IPS-15b (cell line): Measurements from ENCODE around the gene TTC13.

ENCODE experiments used
- H3K27me3 ChIP-seq: one replicate; pipeline ENCODE4 v1.6.1; 2013; ENCODE audit warnings: low read length; ENCODE audit not compliant: control insufficient read depth, insufficient read depth
- H3K36me3 ChIP-seq: one replicate; pipeline ENCODE4 v1.6.1; 2013; ENCODE audit warnings: low read length; ENCODE audit not compliant: control insufficient read depth, insufficient read depth
- H3K4me1 ChIP-seq: one replicate; pipeline ENCODE4 v1.6.1; 2013; ENCODE audit warnings: mild to moderate bottlenecking, low read length; ENCODE audit not compliant: control insufficient read depth, insufficient read depth
- H3K4me3 ChIP-seq: one replicate; pipeline ENCODE4 v1.5.1; 2013; ENCODE audit warnings: low read depth, low read length
- H3K9ac ChIP-seq: one replicate; pipeline ENCODE4 v1.6.1; 2013; ENCODE audit warnings: low read depth, mild to moderate bottlenecking, low read length
- H3K9me3 ChIP-seq: one replicate; pipeline ENCODE4 v1.6.1; 2013; ENCODE audit warnings: mild to moderate bottlenecking, low read length; ENCODE audit not compliant: control insufficient read depth, insufficient read depth

TTC13 gene

DNA sequence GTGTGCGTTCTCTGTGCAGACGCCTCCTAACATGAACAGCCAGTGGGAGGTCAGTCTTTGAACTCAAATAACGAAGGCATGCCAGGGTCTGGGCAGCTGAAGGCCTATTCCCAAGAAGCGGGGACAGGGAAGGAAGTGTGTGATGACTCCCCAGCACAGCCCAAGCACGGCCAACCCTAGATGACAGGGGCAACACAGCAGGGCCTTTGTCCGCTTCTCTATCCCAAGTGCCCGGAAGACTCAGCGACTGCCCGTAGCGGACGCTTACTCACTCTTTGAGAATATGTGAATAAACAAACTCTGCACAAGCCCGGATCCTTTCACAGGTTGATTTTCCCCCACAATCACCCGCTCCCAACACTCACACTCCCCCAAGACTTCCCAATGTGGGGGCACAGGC, 121.6 kb downstream of the TTC13 start:
- Histone ChIP-seq H3K9ac (no peak overlapping the region), H3K4me3 (no peak overlapping the region), H3K36me3 (no peaks in the 10 kb centered on the region), H3K27me3 (no peaks in the 10 kb centered on the region), H3K4me1 (no peaks in the 10 kb centered on the region), H3K9me3 (no peaks in the 10 kb centered on the region)
